Right ventricle myocardium inferior (tissue), 1 donor: Measurements from ENCODE around the gene TARS2. TPM values are rescaled to one million over a fixed set of nuclear protein-coding genes. Genes with fewer than 3 reads are reported as not detected.
A peak's percentile ranks its signal among the peaks of the same experiment; 100 is the strongest.

Source experiments
- ATAC-seq: fragments of 200-7000 bp; cut with Tn5 transposase; one replicate; pipeline ENCODE4 v1.9.1; 2020; ENCODE audit warnings: mild to moderate bottlenecking, moderate library complexity
- DNase-seq: peaks from one replicate; pipeline ENCODE4 v3.0.0; 2021; ENCODE audit errors: missing footprints
- intact Hi-C: fragments of 100-400 bp; cut with DNase I; formaldehyde crosslinking; loops from one replicate; pipeline ENCODE4 v1.11.0; 2022
- microRNA-seq: library from miRNA; unstranded; fragments of <30 nt; microRNA quantifications from one replicate; pipeline ENCODE4 v1.2.0, GENCODE V29; 2020
- total RNA-seq: library from RNA; stranded (reverse); fragmentation: NEBNext Ultra II Directional; extraction: Animal tissue kit (Norgen Biotek cat#: 25700); gene quantifications from one replicate; pipeline ENCODE4 v1.2.1, GENCODE V29; 2021
- donor health status: DM: no; HTN: yes; CAD: no; lungs with severe emphysema.

The TARS2 gene
- total RNA-seq, 1 donor from 2014 or later: 29.6 TPM

DNA sequence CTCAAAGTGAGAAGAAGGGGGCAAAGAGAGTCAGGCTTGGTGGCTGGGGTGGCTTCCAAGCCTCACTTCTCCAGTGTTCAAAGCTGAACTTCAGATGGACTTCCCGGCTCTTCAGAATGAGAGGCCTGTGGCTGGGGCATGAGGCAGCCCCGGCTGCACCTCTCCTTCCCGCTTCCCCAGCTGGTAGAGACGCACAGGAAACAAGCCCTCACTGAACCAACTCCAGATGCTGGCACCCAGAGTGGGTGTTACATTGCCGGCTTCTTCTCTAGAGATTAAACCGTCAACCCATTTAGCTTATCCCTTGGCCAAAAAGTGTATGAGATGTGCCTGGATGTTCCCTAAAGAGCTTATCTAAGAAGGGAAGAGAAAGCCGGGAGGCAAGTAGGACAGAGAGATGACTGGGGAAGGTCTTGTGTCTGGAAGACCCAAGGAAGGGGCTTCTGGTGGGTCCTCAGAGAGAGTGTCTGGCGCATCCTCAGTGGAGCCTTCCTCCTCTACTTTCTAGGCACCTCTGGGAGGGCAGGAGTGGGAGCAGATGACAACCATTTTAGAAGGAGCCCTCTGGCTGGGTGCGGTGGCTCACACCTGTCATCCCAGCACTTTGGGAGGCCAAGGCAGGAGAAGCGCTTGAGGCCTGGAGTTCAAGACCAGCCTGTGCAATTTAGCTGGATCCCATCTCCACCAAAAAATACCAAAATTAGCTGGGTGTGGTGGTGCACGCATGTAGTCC lies 64.0 kb downstream of the TARS2 start:
- DNase-seq: peak; percentile 34
- intact Hi-C loops: no loop called here
- ATAC-seq: no peak

DNA sequence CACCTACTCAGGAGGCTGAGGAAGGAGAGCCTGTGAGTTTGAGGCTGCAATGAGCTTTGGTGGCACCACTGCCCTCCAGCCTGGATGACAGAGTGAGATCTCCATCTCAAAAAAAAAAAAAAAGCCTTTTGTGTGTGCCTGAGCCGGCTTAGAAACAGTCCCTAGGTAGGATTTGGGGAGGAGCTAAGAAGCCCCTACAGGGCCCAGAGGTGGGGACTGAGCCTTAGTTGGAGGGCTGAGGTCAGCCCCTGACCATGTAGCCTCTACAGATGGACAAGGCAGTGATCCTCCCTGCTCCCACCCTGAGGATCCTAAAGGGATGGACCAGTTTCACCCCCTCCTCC lies 64.5 kb downstream of the TARS2 start:
- intact Hi-C loops: no loop called here
- no peak for ATAC-seq
- no peak for DNase-seq

DNA sequence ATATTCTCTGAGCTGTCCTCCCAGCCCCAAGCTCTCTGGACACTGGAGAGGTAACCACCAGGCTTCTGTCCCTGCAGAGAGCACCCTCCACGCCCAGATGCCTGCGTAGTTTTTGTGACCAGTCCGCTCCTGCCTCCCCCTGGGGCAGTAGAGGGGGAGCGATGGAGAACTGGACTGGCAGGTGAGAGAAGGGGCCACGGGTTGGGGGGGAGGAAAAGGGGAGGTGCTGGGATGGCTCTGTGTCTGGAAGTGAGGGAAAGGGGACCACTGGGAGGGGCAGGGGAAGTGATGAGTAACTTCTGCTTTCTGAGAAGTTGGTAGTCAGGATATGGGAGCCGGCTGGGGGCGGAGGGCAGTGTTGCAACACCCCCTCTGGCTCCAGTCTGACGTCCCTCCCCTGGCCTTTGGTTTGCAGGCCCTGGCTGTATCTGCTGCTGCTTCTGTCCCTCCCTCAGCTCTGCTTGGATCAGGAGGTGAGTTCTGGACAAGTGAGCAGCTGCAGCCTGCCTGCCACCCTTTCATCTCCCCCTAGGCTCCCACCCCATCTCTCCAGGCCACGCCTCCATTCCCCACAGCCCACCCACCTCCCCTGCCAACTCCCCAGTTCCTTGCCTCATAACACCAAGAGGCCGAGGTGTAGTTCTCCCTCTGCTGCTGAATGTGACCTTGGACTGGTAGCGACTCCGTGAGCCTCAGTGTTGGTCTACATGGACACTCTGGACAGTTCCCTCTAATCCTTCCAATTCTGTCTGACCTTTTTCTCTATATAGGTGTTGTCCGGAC lies 65.1 kb downstream of the TARS2 start:
- ATAC-seq (peak; percentile 68), DNase-seq (peak; percentile 94)
- intact Hi-C loops: no loop called here

DNA sequence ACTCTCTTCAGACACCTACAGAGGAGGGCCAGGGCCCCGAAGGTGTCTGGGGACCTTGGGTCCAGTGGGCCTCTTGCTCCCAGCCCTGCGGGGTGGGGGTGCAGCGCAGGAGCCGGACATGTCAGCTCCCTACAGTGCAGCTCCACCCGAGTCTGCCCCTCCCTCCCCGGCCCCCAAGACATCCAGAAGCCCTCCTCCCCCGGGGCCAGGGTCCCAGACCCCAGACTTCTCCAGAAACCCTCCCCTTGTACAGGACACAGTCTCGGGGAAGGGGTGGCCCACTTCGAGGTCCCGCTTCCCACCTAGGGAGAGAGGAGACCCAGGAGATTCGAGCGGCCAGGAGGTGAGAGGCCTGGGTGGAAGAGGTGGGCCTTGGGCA lies 65.7 kb downstream of the TARS2 start:
- DNase-seq: no peak
- intact Hi-C loops: no loop called here
- no peak for ATAC-seq

DNA sequence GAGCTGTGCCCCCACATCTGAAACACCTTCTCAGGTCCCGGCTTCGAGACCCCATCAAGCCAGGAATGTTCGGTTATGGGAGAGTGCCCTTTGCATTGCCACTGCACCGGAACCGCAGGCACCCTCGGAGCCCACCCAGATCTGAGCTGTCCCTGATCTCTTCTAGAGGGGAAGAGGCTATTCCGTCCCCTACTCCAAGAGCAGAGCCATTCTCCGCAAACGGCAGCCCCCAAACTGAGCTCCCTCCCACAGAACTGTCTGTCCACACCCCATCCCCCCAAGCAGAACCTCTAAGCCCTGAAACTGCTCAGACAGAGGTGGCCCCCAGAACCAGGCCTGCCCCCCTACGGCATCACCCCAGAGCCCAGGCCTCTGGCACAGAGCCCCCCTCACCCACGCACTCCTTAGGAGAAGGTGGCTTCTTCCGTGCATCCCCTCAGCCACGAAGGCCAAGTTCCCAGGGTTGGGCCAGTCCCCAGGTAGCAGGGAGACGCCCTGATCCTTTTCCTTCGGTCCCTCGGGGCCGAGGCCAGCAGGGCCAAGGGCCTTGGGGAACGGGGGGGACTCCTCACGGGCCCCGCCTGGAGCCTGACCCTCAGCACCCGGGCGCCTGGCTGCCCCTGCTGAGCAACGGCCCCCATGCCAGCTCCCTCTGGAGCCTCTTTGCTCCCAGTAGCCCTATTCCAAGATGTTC lies 66.3 kb downstream of the TARS2 start:
- ATAC-seq (no peak), DNase-seq (no peak)
- intact Hi-C loops: no loop called here

DNA sequence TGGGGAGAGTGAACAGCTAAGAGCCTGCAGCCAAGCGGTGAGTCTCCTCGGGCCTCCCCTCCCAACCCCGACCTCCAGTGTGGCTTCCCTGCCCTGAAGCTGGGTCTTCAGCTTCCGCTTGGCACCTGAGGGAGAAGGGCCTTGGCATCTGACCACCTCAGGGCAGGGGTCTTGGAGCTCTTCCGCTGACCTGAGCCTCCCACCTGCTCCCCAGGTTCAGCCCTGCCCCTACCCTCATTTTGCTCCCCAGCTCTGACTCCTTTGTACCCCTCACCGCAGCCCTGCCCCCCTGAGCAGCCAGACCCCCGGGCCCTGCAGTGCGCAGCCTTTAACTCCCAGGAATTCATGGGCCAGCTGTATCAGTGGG lies 66.8 kb downstream of the TARS2 start:
- no peak for ATAC-seq
- no peak for DNase-seq
- intact Hi-C loops: no loop called here

DNA sequence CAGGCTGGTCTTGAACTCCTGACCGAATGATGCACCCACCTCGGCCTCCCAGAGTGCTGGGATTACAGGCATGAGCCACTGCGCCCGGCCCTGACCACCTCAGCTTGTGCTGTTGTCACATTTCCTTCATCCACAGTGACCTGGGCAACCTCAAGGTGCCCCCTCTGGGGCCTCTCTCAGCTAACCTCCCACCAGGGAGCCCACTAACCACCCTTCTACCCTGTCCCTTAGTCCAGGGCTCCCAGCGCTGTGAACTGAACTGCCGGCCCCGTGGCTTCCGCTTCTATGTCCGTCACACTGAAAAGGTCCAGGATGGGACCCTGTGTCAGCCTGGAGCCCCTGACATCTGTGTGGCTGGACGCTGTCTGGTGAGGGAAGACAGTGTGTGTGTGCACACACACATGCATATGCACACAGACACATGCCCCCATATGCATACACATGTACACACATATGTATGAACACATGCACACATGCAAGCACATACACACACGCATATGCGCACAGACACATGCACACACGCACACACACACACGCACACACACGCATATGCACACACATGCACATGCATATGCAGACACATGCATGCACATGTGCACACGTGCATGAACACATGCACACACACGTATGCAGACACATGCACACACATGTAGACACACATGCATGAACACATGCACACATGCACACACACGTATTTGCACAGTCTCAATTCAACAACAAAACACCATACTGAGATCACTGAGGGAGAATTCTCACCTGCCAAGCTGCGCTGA lies 68.2 kb downstream of the TARS2 start:
- DNase-seq: no peak
- intact Hi-C loops: no loop called here
- ATAC-seq: no peak

DNA sequence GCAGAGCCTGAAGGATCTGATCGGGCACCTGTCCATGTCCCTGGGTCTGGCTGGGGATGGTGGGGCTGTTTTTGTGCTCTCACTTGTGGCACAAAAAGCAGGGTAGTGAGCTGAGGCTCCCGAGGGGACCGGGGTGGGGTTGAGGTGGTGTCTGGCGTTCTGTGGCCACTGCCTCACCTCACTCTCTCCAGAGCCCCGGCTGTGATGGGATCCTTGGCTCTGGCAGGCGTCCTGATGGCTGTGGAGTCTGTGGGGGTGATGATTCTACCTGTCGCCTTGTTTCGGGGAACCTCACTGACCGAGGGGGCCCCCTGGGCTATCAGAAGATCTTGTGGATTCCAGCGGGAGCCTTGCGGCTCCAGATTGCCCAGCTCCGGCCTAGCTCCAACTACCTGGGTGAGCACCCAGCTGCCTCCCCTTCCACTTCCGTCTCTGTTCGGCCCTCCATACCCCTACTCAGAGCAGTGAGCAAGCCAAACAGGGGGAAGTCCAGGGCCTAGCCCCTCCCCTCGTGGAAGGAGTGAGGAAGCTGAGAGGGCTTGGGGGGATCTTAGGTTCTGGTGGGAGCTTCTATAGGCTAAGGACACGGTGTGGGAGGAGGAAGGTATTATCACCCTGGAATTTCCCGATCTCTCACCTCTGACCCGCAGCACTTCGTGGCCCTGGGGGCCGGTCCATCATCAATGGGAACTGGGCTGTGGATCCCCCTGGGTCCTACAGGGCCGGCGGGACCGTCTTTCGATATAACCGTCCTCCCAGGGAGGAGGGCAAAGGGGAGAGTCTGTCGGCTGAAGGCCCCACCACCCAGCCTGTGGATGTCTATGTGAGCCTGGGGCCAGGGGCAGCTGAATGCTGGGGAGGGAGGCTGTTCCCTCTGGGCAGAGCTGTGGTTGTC lies 69.0 kb downstream of the TARS2 start:
- ATAC-seq (no peak), DNase-seq (no peak)
- intact Hi-C loops: no loop called here

DNA sequence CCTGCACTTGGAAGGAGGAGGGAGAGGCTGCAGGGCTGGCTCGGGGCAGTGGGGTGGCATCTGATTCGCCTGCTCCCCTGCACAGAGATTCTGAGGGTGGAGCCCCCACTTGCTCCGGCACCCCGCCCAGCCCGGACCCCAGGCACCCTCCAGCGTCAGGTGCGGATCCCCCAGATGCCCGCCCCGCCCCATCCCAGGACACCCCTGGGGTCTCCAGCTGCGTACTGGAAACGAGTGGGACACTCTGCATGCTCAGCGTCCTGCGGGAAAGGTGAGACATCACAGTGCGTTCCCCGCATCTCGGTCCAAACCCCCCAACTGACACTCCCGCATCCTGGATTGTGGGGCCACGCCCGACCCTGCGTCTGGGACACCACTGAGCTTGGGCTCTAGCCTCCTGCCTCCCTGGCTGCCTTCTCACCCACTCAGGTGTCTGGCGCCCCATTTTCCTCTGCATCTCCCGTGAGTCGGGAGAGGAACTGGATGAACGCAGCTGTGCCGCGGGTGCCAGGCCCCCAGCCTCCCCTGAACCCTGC lies 69.9 kb downstream of the TARS2 start:
- DNase-seq (no peak), ATAC-seq (no peak)
- intact Hi-C loops: no loop called here

Small RNA genes within 50 kb of the gene (microRNA-seq; reads per million reads assigned to microRNA genes)
- gene MIR4257 (not detected), gene MIR6878 (not detected)

Other genes starting within 250 kb of the TARS2 start
- 14.4 TPM for gene CA14, start 229.6 kb upstream of the TARS2 start, total RNA-seq
- gene APH1A, start 218.4 kb upstream of the TARS2 start, total RNA-seq: 58.7 TPM
- 15.8 TPM for gene C1orf54, start 214.6 kb upstream of the TARS2 start, total RNA-seq
- 12.8 TPM for gene CIART, start 204.9 kb upstream of the TARS2 start, total RNA-seq
- gene MRPS21, start 193.6 kb upstream of the TARS2 start, total RNA-seq: 70.8 TPM
- gene PRPF3, start 165.9 kb upstream of the TARS2 start, total RNA-seq: 21.9 TPM
- 23.6 TPM for gene RPRD2, start 123.3 kb upstream of the TARS2 start, total RNA-seq
- 24.1 TPM for gene ECM1, start 20.7 kb downstream of the TARS2 start, total RNA-seq
- gene FALEC, start 28.3 kb downstream of the TARS2 start, total RNA-seq: not detected
- 80.3 TPM for gene ADAMTSL4, start 62.0 kb downstream of the TARS2 start, total RNA-seq
- 99.7 TPM for gene MCL1, start 92.2 kb downstream of the TARS2 start, total RNA-seq
- gene ENSA, start 142.2 kb downstream of the TARS2 start, total RNA-seq: 131 TPM
- 16.5 TPM for gene GOLPH3L, start 209.7 kb downstream of the TARS2 start, total RNA-seq
- gene HORMAD1, start 233.5 kb downstream of the TARS2 start, total RNA-seq: not detected